GM13976 (cell line): ENCODE results near the gene OSTN.
"Not testable (repeated sequence)": the region's sequence is repeated elsewhere in the genome, so short reads cannot be mapped to it uniquely, and the experiment has no call there.

Source experiments
- DNase-seq: peaks from one replicate; pipeline ENCODE4 v3.0.0; 2012; ENCODE audit warnings: low spot score
- CTCF ChIP-seq: IDR thresholded peaks from 2 replicates; pipeline ENCODE4 v1.5.1; 2012; ENCODE audit warnings: borderline replicate concordance, mild to moderate bottlenecking; ENCODE audit not compliant: insufficient read depth; ENCODE audit errors: extremely low read depth, missing control alignments, control extremely low read depth
- in situ Hi-C: fragments of 300-500 bp; cut with MboI; formaldehyde crosslinking; loops from one replicate; pipeline ENCODE4 v1.12.0; 2022; ENCODE audit warnings: low sequenced_read_pairs, mixed read lengths, inconsistent platforms; ENCODE audit not compliant: unreplicated experiment

Gene OSTN

GRCh38 chr3:191169566-191169965 lies 29.5 kb upstream of the OSTN start:
- in situ Hi-C loops: no loop called here
- no peak for DNase-seq
- TF ChIP-seq CTCF: no peak

- in situ Hi-C loops: no loop called here
- DNase-seq: no peak
- TF ChIP-seq CTCF: no peak
These were observed 28.9 kb upstream of the OSTN start for GRCh38 chr3:191170097-191170496.

GRCh38 chr3:191175102-191175501 lies 23.9 kb upstream of the OSTN start:
- in situ Hi-C loops: no loop called here
- no peak for DNase-seq
- TF ChIP-seq CTCF: no peak

GRCh38 chr3:191176038-191176785 lies 22.8 kb upstream of the OSTN start:
- TF ChIP-seq CTCF: no peak
- DNase-seq: no peak
- in situ Hi-C loops: no loop called here

- DNase-seq, in situ Hi-C loops: not testable (repeated sequence)
These were observed 13.7 kb upstream of the OSTN start for GRCh38 chr3:191185382-191185781.

GRCh38 chr3:191188246-191188645 lies 10.8 kb upstream of the OSTN start:
- in situ Hi-C loops, DNase-seq: not testable (repeated sequence)

GRCh38 chr3:191192270-191192669 lies 6.8 kb upstream of the OSTN start:
- DNase-seq, in situ Hi-C loops: not testable (repeated sequence)

GRCh38 chr3:191192941-191193340 lies 6.1 kb upstream of the OSTN start:
- TF ChIP-seq CTCF: no peak
- no peak for DNase-seq
- in situ Hi-C loops: no loop called here
